Measurements from ENCODE around the gene NANOS3.

The NANOS3 gene

GRCh38 chr19:13876834-13877233 is at the start of gene NANOS3:
Gene NANOS3 (plus strand): TSS chr19:13877134. CDS start chr19:13877249, 115 bp downstream.
- TF ChIP-seq GATA2 (IDR thresholded peaks at IDR 0.05; ENCODE audit: low read depth, low read length) (no peak), GATA3 (IDR thresholded peaks at IDR 0.05; ENCODE audit: low read depth, low read length) (no peak)

GRCh38 chr19:13827656-13828055 is 49.3 kb upstream of the NANOS3 start:
- TF ChIP-seq GATA2 (IDR thresholded peaks at IDR 0.05; ENCODE audit: low read depth, low read length) (no peak), GATA3 (IDR thresholded peaks at IDR 0.05; ENCODE audit: low read depth, low read length) (no peak)

- no peak for TF ChIP-seq GATA2 (IDR thresholded peaks at IDR 0.05; ENCODE audit: low read depth, low read length)
- no peak for TF ChIP-seq GATA3 (IDR thresholded peaks at IDR 0.05; ENCODE audit: low read depth, low read length)
These were observed 46.7 kb upstream of the NANOS3 start for GRCh38 chr19:13830114-13830740.

DNA sequence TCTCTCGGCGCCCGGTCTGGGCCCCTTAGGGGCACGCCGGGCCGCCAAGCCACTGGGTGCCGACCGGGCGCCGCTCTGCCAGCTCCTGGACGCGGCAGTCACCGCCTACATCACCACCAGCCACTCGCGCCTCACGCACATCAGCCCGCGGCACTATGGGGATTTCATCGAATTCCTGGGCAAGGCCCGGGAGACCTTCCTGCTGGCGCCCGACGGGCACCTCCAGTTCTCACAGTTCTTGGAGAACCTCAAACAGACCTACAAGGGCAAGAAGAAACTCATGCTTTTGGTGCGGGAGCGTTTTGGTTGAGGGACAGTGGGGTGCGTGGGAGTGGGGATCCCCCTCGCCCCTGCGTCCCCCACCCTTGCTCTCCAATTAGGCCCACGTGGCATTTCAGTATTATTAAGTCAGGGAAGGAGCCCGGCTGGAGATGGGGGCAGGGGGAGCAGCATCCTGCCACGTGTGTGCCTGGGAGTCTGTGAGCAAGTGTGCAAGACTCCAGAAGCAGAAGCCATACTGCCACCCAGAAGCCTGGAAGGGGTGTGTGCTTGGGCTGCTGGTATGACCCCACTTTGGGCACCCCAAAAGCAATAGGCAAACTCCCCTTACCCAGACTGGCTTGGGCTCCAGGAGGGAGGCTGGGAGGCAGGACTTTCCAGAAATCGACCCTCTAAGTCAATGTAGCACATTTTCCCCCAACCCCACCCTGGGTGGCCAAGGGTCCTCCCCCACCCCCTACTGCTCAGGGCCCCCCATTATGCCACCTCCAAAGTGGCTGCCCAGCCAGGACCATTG is 46.0 kb upstream of the NANOS3 start:
- TF ChIP-seq GATA2 (IDR thresholded peaks at IDR 0.05; ENCODE audit: low read depth, low read length) (no peak), GATA3 (IDR thresholded peaks at IDR 0.05; ENCODE audit: low read depth, low read length) (no peak)

DNA sequence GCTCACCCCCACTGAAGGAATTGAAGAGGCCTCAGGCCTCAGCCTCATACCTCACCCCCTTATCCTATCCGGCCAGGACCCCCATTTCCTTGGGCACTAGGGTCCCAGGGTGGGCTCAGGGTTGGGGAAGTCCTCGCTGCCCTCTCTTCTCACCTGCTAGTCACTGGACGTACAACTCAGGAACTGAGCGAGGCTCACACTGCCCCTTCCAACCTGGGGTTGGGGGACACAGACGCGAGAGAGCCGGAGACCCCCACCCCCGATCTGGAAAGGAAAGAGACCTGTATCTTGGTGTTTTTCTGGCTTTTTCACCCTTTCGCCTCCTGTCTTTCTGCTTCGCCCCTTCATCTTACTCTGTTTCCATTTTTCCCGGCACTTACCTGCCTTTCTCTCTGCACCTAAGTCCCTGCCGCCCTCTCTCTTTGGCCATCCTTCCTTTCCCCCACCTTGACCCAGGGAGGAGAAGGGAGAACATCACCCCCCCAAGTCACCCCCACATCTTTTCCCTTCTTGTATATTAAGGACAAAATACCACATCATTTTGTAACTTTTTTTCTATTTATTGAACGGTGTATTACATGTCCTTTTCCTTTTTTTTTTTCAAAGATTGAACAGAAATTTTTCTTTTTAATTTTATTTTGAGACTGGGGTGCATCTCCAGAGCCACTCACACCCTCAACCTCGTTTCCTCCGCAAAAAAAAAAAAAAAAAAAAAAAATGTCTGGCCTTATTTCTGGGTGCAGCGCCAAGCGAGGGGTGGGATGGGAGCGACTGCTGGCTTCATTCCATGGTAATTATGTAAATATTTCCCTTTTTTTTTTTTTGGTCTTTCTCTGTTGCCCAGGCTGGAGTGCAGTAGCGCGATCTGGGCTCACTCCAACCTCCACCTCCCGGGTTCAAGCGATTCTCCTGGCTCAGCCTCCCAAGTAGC is 45.1 kb upstream of the NANOS3 start:
- TF ChIP-seq GATA2 (IDR thresholded peaks at IDR 0.05; ENCODE audit: low read depth, low read length) (no peak), GATA3 (IDR thresholded peaks at IDR 0.05; ENCODE audit: low read depth, low read length) (no peak)

- TF ChIP-seq GATA3 (IDR thresholded peaks at IDR 0.05; ENCODE audit: low read depth, low read length) (no peak), GATA2 (IDR thresholded peaks at IDR 0.05; ENCODE audit: low read depth, low read length) (no peak)
These were observed 43.3 kb upstream of the NANOS3 start for GRCh38 chr19:13833330-13834243.

- no peak for TF ChIP-seq GATA3 (IDR thresholded peaks at IDR 0.05; ENCODE audit: low read depth, low read length)
- TF ChIP-seq GATA2 (IDR thresholded peaks at IDR 0.05; ENCODE audit: low read depth, low read length) = no peak
These were observed 42.5 kb upstream of the NANOS3 start for GRCh38 chr19:13834244-13835069.

GRCh38 chr19:13835791-13836723 is 40.9 kb upstream of the NANOS3 start:
- no peak for TF ChIP-seq GATA2 (IDR thresholded peaks at IDR 0.05; ENCODE audit: low read depth, low read length)
- no peak for TF ChIP-seq GATA3 (IDR thresholded peaks at IDR 0.05; ENCODE audit: low read depth, low read length)

- no peak for TF ChIP-seq GATA2 (IDR thresholded peaks at IDR 0.05; ENCODE audit: low read depth, low read length)
- no peak for TF ChIP-seq GATA3 (IDR thresholded peaks at IDR 0.05; ENCODE audit: low read depth, low read length)
These were observed 38.4 kb upstream of the NANOS3 start for GRCh38 chr19:13838435-13839129.

- TF ChIP-seq GATA3 (IDR thresholded peaks at IDR 0.05; ENCODE audit: low read depth, low read length) = no peak
- TF ChIP-seq GATA2 (IDR thresholded peaks at IDR 0.05; ENCODE audit: low read depth, low read length) = no peak
These were observed 37.6 kb upstream of the NANOS3 start for GRCh38 chr19:13839130-13839937.
